Endodermal cell (in vitro differentiated cells): ENCODE data around the gene BSN. TPM values are rescaled to one million over a fixed set of nuclear protein-coding genes. Genes with fewer than 3 reads are reported as not detected.
"Not testable (repeated sequence)": the region's sequence is repeated elsewhere in the genome, so short reads cannot be mapped to it uniquely, and the experiment has no call there.

Experiments used
- DNase-seq: peaks from one replicate; pipeline ENCODE4 v3.0.0-alpha.2; 2017
- H3K27ac ChIP-seq: 2 replicates; pipeline ENCODE4 v1.5.1; 2013; ENCODE audit warnings: mild to moderate bottlenecking, low read depth, low read length, moderate library complexity
- H3K27me3 ChIP-seq: 2 replicates; pipeline ENCODE4 v1.6.1; 2013; ENCODE audit warnings: mild to moderate bottlenecking, low read length, moderate library complexity; ENCODE audit not compliant: insufficient read depth, control insufficient read depth, poor library complexity, severe bottlenecking
- H3K36me3 ChIP-seq: 2 replicates; pipeline ENCODE4 v1.7.0; 2013; ENCODE audit warnings: mild to moderate bottlenecking, low read length, moderate library complexity; ENCODE audit not compliant: control insufficient read depth, insufficient read depth
- H3K4me1 ChIP-seq: one replicate; pipeline ENCODE4 v1.7.0; 2013; ENCODE audit warnings: low read length; ENCODE audit not compliant: control insufficient read depth, insufficient read depth
- H3K4me3 ChIP-seq: 2 replicates; pipeline ENCODE4 v1.5.1; 2013; ENCODE audit warnings: mild to moderate bottlenecking, low read length, moderate library complexity
- H3K9ac ChIP-seq: 2 replicates; pipeline ENCODE4 v1.6.1; 2013; ENCODE audit warnings: mild to moderate bottlenecking, low read length, moderate library complexity; ENCODE audit not compliant: poor library complexity, severe bottlenecking; ENCODE audit errors: extremely low read depth
- H3K9me3 ChIP-seq: 2 replicates; pipeline ENCODE4 v1.6.1; 2013; ENCODE audit warnings: mild to moderate bottlenecking, low read length, moderate library complexity; ENCODE audit not compliant: control insufficient read depth
- H3K27ac Mint-ChIP-seq: 2 replicates; pipeline ENCODE4 v1.8.0; 2020; ENCODE audit warnings: mixed read lengths
- H3K27me3 Mint-ChIP-seq: 2 replicates; pipeline ENCODE4 v1.8.0; 2021; ENCODE audit warnings: mild to moderate bottlenecking, mixed read lengths; ENCODE audit not compliant: insufficient read depth
- H3K36me3 Mint-ChIP-seq: 2 replicates; pipeline ENCODE4 v1.8.0; 2020; ENCODE audit warnings: low read depth, mixed read lengths
- H3K4me1 Mint-ChIP-seq: 2 replicates; pipeline ENCODE4 v1.8.0; 2020; ENCODE audit warnings: mixed read lengths
- H3K4me3 Mint-ChIP-seq: 2 replicates; pipeline ENCODE4 v1.8.0; 2020; ENCODE audit warnings: mild to moderate bottlenecking, moderate library complexity, mixed read lengths
- H3K9me3 Mint-ChIP-seq: 2 replicates; pipeline ENCODE4 v1.8.0; 2020; ENCODE audit warnings: mild to moderate bottlenecking, mixed read lengths
- WGBS, 2 experiments: methylation state at CpG; one replicate each; pipeline versions ENCODE4 v1.1.5 to v1.1.7; 2013; ENCODE audit warnings: missing lambda C conversion rate in 2 of 2, mixed read lengths in 1 of 2; ENCODE audit not compliant: insufficient coverage in 1 of 2, insufficient read length in 1 of 2; 5-methylcytosine and 5-hydroxymethylcytosine counted together
- total RNA-seq, 2 donors: library from RNA; stranded (reverse); fragmentation: NEBNext Ultra II Directional in 1 of 2; extraction: Animal tissue kit (Norgen Biotek cat#: 25700) in 1 of 2; gene quantifications; 2 replicates in 1 of 2; 3 replicates in 1 of 2; pipeline ENCODE4 v1.2.1, GENCODE V29; 2021
- TF ChIP-seq, protein P1 (sequence below): fragments of 200-600 bp; sonication (generic); conservative IDR thresholded peaks from 2 replicates; pipeline ENCODE4 v1.5.0; 2021; ENCODE audit warnings: antibody characterized with exemption, mild to moderate bottlenecking

BSN gene
- total RNA-seq, 2 donors from 2014 or later = 2.4 to 2.5 TPM

DNA sequence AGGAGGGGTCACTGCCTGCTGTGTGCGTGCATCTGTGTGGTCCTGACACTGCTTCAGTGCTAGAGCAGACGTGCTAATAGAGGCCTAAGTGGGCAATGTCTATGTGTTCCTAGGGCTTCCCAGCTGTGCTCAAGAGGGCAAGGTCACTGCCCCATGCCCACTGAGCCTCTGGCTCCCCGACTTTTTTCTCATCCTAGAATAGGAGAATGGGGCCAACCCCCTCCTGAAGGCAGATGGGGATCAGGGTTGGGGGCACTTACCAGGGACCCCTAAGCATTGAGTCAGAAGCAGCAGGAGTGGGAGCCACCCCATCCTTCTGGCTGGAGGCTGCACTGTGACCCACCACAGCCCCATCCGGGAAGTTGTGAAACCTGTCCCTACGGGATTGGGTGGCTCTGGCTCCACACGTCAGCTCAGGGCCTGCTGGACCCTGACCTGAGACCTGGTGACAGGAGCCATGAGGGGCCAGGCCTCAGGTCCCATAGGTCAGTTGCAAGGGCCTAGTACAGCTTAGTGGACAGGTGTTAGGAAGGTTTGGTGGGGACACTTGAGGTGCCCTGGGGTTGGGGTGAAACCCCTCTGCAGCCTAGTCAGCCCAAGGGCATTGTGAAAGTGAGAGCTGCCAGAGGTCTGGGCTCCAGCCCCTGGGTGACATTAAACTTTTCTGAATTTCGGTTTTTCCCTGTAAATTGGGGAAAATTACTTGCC, 134.2 kb downstream of the BSN start:
- H3K27ac Mint-ChIP-seq = not testable (repeated sequence)
- 84 to 100% methylated on average over 2 to 7 of the region's 7 CpGs for WGBS, 2 experiments

GRCh38 chr3:49689046-49689907, 135.0 kb downstream of the BSN start, which contains the start of the genes MST1 and RNF123:
Gene MST1, minus strand, starts transcription at chr3:49689474. Its CDS starts 783 bp downstream, at chr3:49688691.
Gene RNF123, plus strand, starts transcription at chr3:49689557. Its CDS starts 1,609 bp downstream, at chr3:49691166.
- 6 to 7% methylated on average over 19 to 66 of the region's 66 CpGs for WGBS, 2 experiments
- H3K4me1 Mint-ChIP-seq = peaks cover 20% of the 10 kb centered on the region
- TF ChIP-seq, protein P1, sequence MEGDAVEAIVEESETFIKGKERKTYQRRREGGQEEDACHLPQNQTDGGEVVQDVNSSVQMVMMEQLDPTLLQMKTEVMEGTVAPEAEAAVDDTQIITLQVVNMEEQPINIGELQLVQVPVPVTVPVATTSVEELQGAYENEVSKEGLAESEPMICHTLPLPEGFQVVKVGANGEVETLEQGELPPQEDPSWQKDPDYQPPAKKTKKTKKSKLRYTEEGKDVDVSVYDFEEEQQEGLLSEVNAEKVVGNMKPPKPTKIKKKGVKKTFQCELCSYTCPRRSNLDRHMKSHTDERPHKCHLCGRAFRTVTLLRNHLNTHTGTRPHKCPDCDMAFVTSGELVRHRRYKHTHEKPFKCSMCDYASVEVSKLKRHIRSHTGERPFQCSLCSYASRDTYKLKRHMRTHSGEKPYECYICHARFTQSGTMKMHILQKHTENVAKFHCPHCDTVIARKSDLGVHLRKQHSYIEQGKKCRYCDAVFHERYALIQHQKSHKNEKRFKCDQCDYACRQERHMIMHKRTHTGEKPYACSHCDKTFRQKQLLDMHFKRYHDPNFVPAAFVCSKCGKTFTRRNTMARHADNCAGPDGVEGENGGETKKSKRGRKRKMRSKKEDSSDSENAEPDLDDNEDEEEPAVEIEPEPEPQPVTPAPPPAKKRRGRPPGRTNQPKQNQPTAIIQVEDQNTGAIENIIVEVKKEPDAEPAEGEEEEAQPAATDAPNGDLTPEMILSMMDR = peak; percentile 55
- peak within 1 kb of the TSS; percentile 97 for H3K27ac Mint-ChIP-seq
- peak; percentile 98 for DNase-seq
- no peaks in the 10 kb centered on the region for H3K9me3 ChIP-seq
- peak within 1 kb of the TSS; percentile 93 for H3K4me3 Mint-ChIP-seq
- H3K9me3 Mint-ChIP-seq = no peaks in the 10 kb centered on the region
- H3K9ac ChIP-seq = peak within 1 kb of the TSS; percentile 56
- H3K4me1 ChIP-seq = no peaks in the 10 kb centered on the region
- H3K4me3 ChIP-seq = peak within 1 kb of the TSS; percentile 94
- H3K36me3 ChIP-seq = no peaks in the 10 kb centered on the region
- no peak within 1 kb of the TSS for H3K27ac ChIP-seq
- no peaks in the 10 kb centered on the region for H3K27me3 ChIP-seq
- peaks cover 8% of the 10 kb centered on the region for H3K36me3 Mint-ChIP-seq
- H3K27me3 Mint-ChIP-seq = no peaks in the 10 kb centered on the region

More for the DNA sequence above, 134.2 kb downstream of the BSN start:
- H3K27ac ChIP-seq, H3K9me3 ChIP-seq, DNase-seq, H3K9me3 Mint-ChIP-seq, H3K27me3 Mint-ChIP-seq, H3K9ac ChIP-seq, H3K27me3 ChIP-seq, H3K4me1 ChIP-seq, H3K36me3 ChIP-seq: not testable (repeated sequence)
- peak overlapping the region; percentile 94 for H3K4me3 ChIP-seq
- peaks cover 12% of the 10 kb centered on the region for H3K36me3 Mint-ChIP-seq
- H3K4me1 Mint-ChIP-seq = peaks cover 18% of the 10 kb centered on the region
- H3K4me3 Mint-ChIP-seq = peak overlapping the region; percentile 93

- H3K27ac ChIP-seq, H3K27me3 Mint-ChIP-seq, H3K36me3 ChIP-seq, DNase-seq, H3K4me1 ChIP-seq, H3K27me3 ChIP-seq, H3K9me3 ChIP-seq, H3K9me3 Mint-ChIP-seq, H3K36me3 Mint-ChIP-seq: not testable (repeated sequence)
- 0 to 15% methylated on average over 3 to 16 of the region's 16 CpGs for WGBS, 2 experiments
- peak overlapping the region; percentile 93 for H3K4me3 Mint-ChIP-seq
- peaks cover 20% of the 10 kb centered on the region for H3K4me1 Mint-ChIP-seq
- peak overlapping the region; percentile 97 for H3K27ac Mint-ChIP-seq
- Histone ChIP-seq H3K9ac (peak overlapping the region; percentile 56), H3K4me3 (peak overlapping the region; percentile 94)
Measured at GRCh38 chr3:49689908-49690624, 135.8 kb downstream of the BSN start.

DNA sequence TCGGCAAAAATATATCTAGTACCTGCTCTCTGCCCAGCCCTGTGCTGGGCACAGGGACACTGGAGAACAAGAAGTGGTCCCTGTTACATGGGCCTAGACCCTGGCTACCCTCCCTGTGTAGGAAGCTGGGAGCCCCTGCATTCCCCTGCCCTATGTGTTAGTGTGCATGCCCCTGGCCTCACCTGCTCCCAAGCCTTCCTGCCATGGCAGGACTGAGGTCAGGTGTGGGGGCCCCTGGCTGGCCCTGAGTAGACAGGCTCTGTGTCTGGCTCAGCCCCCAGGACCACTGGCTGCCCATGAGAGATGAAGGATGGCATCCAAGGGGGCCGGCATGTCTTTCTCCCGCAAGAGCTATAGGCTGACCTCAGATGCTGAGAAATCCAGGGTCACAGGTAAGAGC, 136.6 kb downstream of the BSN start:
- not testable (repeated sequence) for H3K36me3 ChIP-seq, DNase-seq, H3K27me3 ChIP-seq, H3K9me3 Mint-ChIP-seq, H3K27ac Mint-ChIP-seq, H3K36me3 Mint-ChIP-seq, H3K9me3 ChIP-seq, H3K9ac ChIP-seq, H3K27me3 Mint-ChIP-seq, H3K27ac ChIP-seq, H3K4me1 ChIP-seq, H3K4me3 ChIP-seq
- Mint-ChIP-seq H3K4me1 (peaks cover 20% of the 10 kb centered on the region), H3K4me3 (peak overlapping the region; percentile 93)
- 91 to 100% methylated on average over 2 to 3 of the region's 3 CpGs for WGBS, 2 experiments

- H3K36me3 ChIP-seq, DNase-seq, H3K36me3 Mint-ChIP-seq, H3K27ac Mint-ChIP-seq, H3K9ac ChIP-seq, H3K9me3 Mint-ChIP-seq, H3K27me3 Mint-ChIP-seq, H3K27ac ChIP-seq, H3K9me3 ChIP-seq, H3K27me3 ChIP-seq, H3K4me3 Mint-ChIP-seq, H3K4me3 ChIP-seq, H3K4me1 ChIP-seq: not testable (repeated sequence)
- WGBS, 2 experiments = 94 to 100% methylated on average over 2 to 3 of the region's 3 CpGs
- peaks cover 20% of the 10 kb centered on the region for H3K4me1 Mint-ChIP-seq
Measured at GRCh38 chr3:49691481-49691880, 137.2 kb downstream of the BSN start.
